Breast epithelium (tissue), 3 donors: Measurements from ENCODE around the gene VEZF1.

Source experiments
- POLR2AphosphoS5 ChIP-seq, 3 donors: sonication (generic); formaldehyde crosslinking; IDR thresholded peaks; one replicate each; pipeline ENCODE4 v1.6.1; 2017; ENCODE audit warnings: antibody characterized with exemption in 3 of 3
- TF ChIP-seq, protein P1 (sequence below), 3 donors: fragments of 450-650 bp; IDR thresholded peaks; one replicate each; pipeline ENCODE4 v1.5.1; 2016 to 2017; ENCODE audit warnings: antibody characterized with exemption in 3 of 3, mild to moderate bottlenecking in 3 of 3, moderate library complexity in 3 of 3

DNA sequence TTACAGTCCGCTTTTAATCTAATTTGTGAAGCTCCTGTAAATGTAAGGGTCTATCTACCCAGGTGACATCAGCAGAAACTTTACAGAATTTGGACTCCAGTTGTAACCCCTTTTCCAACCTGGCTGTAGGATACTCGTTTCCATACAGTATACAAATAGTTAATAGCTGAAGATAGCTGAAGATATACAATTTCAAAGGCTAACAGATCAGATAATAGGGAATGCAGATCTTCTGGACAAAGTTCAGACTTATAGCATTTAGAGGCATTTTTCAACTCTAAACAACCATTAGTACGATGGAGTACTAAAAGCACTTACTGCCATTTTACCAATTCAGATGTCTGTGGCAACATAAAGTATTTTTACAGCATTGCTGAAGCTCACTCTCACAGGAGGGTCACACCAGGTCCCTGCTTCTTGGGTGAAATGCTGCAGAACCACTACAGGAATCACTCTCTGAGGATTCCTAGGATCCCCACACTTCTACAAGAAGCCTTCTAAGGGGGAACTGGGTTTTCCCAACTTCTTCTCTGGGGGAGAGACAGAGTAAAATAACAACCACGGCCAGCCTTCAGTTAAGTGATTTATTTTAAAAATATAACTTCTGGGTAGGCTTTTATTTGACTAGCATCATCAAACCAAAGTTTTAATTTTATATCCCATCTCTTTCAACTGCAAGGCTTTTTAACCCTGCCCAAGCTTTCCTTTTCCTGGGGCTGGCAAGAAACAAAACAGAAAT lies 2.9 kb downstream of the VEZF1 start:
- TF ChIP-seq, protein P1, sequence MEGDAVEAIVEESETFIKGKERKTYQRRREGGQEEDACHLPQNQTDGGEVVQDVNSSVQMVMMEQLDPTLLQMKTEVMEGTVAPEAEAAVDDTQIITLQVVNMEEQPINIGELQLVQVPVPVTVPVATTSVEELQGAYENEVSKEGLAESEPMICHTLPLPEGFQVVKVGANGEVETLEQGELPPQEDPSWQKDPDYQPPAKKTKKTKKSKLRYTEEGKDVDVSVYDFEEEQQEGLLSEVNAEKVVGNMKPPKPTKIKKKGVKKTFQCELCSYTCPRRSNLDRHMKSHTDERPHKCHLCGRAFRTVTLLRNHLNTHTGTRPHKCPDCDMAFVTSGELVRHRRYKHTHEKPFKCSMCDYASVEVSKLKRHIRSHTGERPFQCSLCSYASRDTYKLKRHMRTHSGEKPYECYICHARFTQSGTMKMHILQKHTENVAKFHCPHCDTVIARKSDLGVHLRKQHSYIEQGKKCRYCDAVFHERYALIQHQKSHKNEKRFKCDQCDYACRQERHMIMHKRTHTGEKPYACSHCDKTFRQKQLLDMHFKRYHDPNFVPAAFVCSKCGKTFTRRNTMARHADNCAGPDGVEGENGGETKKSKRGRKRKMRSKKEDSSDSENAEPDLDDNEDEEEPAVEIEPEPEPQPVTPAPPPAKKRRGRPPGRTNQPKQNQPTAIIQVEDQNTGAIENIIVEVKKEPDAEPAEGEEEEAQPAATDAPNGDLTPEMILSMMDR (IDR thresholded peaks at IDR 0.05): no peak
- TF ChIP-seq POLR2AphosphoS5 (IDR thresholded peaks at IDR 0.05): no peak
